HL-60/S4 treated with retinoic acid at 250 ng/mL for 4 days and 3 days (cell line): ENCODE data around the gene NEUROG2.
"Not testable (repeated sequence)": the region's sequence is repeated elsewhere in the genome, so short reads cannot be mapped to it uniquely, and the experiment has no call there.

Experiments used
- in situ Hi-C: fragments of 300-500 bp; cut with MboI; formaldehyde crosslinking; loops from 2 replicates; pipeline ENCODE4 v1.7.0; 2022; ENCODE audit warnings: low sequenced_read_pairs

NEUROG2 gene

DNA sequence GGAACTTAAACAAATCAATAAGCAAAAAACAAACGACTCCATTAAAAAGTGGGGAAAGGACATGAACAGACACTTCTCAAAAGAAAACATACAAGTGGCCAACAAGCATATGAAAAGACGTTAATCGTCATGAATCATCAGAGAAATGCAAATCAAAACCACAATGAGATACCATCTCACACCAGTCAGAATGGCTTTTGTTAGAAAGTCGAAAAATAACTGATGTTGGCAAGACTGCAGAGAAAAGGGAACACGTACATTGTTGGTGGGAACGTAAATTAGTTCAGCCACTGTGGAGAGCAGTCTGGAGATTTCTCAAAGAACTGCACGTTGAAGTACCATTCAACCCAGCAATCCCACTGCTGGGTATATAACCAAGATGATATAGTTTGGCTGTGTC is 23.7 kb downstream of the NEUROG2 start:
- in situ Hi-C loops = no loop called here

GRCh38 chr4:112490808-112491207 is 25.2 kb downstream of the NEUROG2 start:
- in situ Hi-C loops = not testable (repeated sequence)

DNA sequence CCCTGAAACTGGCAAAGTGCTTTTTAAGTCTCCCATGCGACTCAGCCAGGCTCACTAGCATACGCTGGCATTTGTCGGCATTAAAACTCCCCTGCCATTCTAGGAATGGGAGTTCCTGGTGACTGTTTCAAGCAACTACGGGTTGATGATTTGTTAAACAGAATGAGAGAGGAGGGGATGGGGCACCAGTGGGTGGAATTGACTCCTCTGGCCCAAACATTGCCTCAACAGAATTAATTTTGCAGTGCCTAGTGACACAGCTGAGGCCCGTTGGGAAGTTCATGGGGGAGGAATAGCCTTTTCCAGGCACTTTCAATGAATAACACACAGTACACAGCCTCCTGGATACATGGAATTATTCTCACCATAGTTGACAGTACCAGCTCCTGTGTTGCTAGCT is 30.1 kb downstream of the NEUROG2 start:
- in situ Hi-C loops = no loop called here

- in situ Hi-C loops = no loop called here
Observed at GRCh38 chr4:112473985-112474384, 42.0 kb downstream of the NEUROG2 start.

DNA sequence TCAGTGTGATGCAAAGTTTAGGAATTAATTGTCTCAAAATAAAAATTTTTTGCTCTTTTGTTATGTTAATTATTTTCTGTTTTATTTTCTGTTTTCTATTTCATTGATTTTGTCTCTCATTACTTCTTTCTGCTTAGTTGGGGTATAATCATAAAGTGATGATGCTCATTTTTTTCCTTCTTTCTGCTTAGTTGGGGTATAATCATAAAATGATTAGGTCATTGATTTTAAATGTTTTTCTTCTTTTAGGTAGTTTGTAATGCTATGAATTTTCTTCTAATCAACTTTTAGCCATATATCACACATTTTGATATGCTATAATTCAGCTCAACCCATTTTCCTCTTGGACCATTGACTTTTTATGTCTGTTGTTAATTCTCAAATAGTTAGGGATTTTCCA is 43.7 kb downstream of the NEUROG2 start:
- in situ Hi-C loops = no loop called here
